Naive thymus-derived CD4-positive, alpha-beta T cell (primary cell): ENCODE data around the gene TMED4. TPM values are rescaled to one million over a fixed set of nuclear protein-coding genes. Genes with fewer than 3 reads are reported as not detected.
A peak's percentile ranks its signal among the peaks of the same experiment; 100 is the strongest.

Experiments
- ATAC-seq: fragments of 150-1000 bp; cut with Tn5 transposase; 2 replicates; pipeline ENCODE4 v1.10.0; 2021; ENCODE audit warnings: mild to moderate bottlenecking, moderate library complexity
- CTCF ChIA-PET: fragments of 350-600 bp; sonication (Branson Sonifier 250); formaldehyde crosslinking; loops from one replicate; lab custom pipeline; 2021; ENCODE audit warnings: antibody characterized with exemption; lab: Charles Lee
- POLR2A ChIA-PET: fragments of 350-600 bp; sonication (Branson Sonifier 250); formaldehyde crosslinking; loops from one replicate; lab custom pipeline; 2021; ENCODE audit warnings: antibody characterized with exemption, inconsistent platforms; lab: Charles Lee
- DNase-seq, 9 donors: peaks; one replicate each; pipeline versions ENCODE4 v3.0.0 to v3.0.0-alpha.2; 2020 to 2022; ENCODE audit warnings: mixed read lengths in 1 of 9
- H3K27ac ChIP-seq: one replicate; pipeline ENCODE4 v1.7.0; 2013; ENCODE audit warnings: mild to moderate bottlenecking, low read depth, low read length, moderate library complexity
- H3K27me3 ChIP-seq, 2 donors: one replicate each; pipeline ENCODE4 v1.7.0; 2013; ENCODE audit warnings: low read length in 2 of 2, mild to moderate bottlenecking in 2 of 2, moderate library complexity in 2 of 2; ENCODE audit not compliant: control insufficient read depth in 2 of 2, insufficient read depth in 2 of 2
- H3K36me3 ChIP-seq, 3 experiments: 1 replicate in 2 of 3; 2 replicates in 1 of 3; pipeline ENCODE4 v1.7.0; 2013; ENCODE audit warnings: low read length in 3 of 3, mild to moderate bottlenecking in 3 of 3, moderate library complexity in 1 of 3; ENCODE audit not compliant: insufficient read depth in 3 of 3, control insufficient read depth in 2 of 3
- H3K4me1 ChIP-seq, 2 donors: one replicate each; pipeline ENCODE4 v1.7.0; 2013; ENCODE audit warnings: low read length in 2 of 2, mild to moderate bottlenecking in 2 of 2, moderate library complexity in 1 of 2; ENCODE audit not compliant: control insufficient read depth in 2 of 2, insufficient read depth in 2 of 2
- H3K4me3 ChIP-seq: 2 replicates; pipeline ENCODE4 v1.7.0; 2013; ENCODE audit warnings: mild to moderate bottlenecking, low read length
- H3K9me3 ChIP-seq, 3 experiments: 1 replicate in 2 of 3; 2 replicates in 1 of 3; pipeline ENCODE4 v1.7.0; 2013; ENCODE audit warnings: low read length in 3 of 3; ENCODE audit not compliant: control insufficient read depth in 2 of 3
- H3K27ac Mint-ChIP-seq, 9 donors: one replicate each; pipeline ENCODE4 v1.8.0; 2020 to 2022; ENCODE audit warnings: mixed read lengths in 9 of 9, mild to moderate bottlenecking in 8 of 9, moderate library complexity in 5 of 9, inconsistent platforms in 2 of 9
- H3K27me3 Mint-ChIP-seq, 5 donors: one replicate each; pipeline ENCODE4 v1.8.0; 2021 to 2022; ENCODE audit warnings: mixed read lengths in 5 of 5, mild to moderate bottlenecking in 1 of 5
- H3K36me3 Mint-ChIP-seq, 5 donors: one replicate each; pipeline ENCODE4 v1.8.0; 2020 to 2022; ENCODE audit warnings: mixed read lengths in 5 of 5, mild to moderate bottlenecking in 3 of 5, inconsistent platforms in 1 of 5
- H3K4me1 Mint-ChIP-seq, 7 donors: one replicate each; pipeline ENCODE4 v1.8.0; 2020 to 2022; ENCODE audit warnings: mixed read lengths in 7 of 7, mild to moderate bottlenecking in 3 of 7, inconsistent platforms in 1 of 7
- H3K4me3 Mint-ChIP-seq, 10 donors: one replicate each; pipeline ENCODE4 v1.8.0; 2020 to 2022; ENCODE audit warnings: mild to moderate bottlenecking in 10 of 10, mixed read lengths in 10 of 10, moderate library complexity in 6 of 10, inconsistent platforms in 2 of 10
- H3K9me3 Mint-ChIP-seq, 11 donors: one replicate each; pipeline ENCODE4 v1.8.0; 2020 to 2022; ENCODE audit warnings: mixed read lengths in 11 of 11, mild to moderate bottlenecking in 4 of 11, inconsistent platforms in 1 of 11, moderate library complexity in 1 of 11
- intact Hi-C, 2 donors: fragments of 100-400 bp; cut with micrococcal nuclease; formaldehyde crosslinking; loops; one replicate each; pipeline ENCODE4 v1.15.1; 2023
- polyA plus RNA-seq, 2 donors: library from polyadenylated mRNA; unstranded; fragments of 300-500 nt; fragmentation: Illumina TruSeq; gene quantifications; one replicate each; pipeline ENCODE4 v1.2.3, GENCODE V29; 2021
- total RNA-seq, 6 experiments: library from RNA in 5 of 6; stranded (reverse) in 5 of 6; gene quantifications; 1 replicate in 5 of 6; 2 replicates in 1 of 6; pipeline ENCODE4 v1.2.3 and lab custom pipeline; 2021 to 2026

TMED4 gene
- total and polyA plus RNA-seq, 7 experiments from 2014 or later = 61.6 to 98.5 (median 93.7) TPM

GRCh38 chr7:44541028-44541869 lies 40.8 kb downstream of the TMED4 start, which contains the start of gene NPC1L1:
Gene NPC1L1 (minus strand): TSS chr7:44541330. CDS start chr7:44541259, 71 bp downstream.
- Histone ChIP-seq H3K4me1 (no peaks in the 10 kb centered on the region), H3K27ac (no peak within 1 kb of the TSS), H3K27me3 (no peaks in the 10 kb centered on the region), H3K4me3 (no peak within 1 kb of the TSS), H3K9me3 (no peaks in the 10 kb centered on the region), H3K36me3 (no peaks in the 10 kb centered on the region)
- no peaks in the 10 kb centered on the region for H3K27me3 Mint-ChIP-seq
- peaks cover 0 to 2% (median 0%) of the 10 kb centered on the region in 7 donors for H3K4me1 Mint-ChIP-seq
- POLR2A ChIA-PET = no interaction called here
- no peak within 1 kb of the TSS for H3K27ac Mint-ChIP-seq
- DNase-seq = no peak
- ATAC-seq = no peak
- H3K36me3 Mint-ChIP-seq = no peaks in the 10 kb centered on the region
- H3K4me3 Mint-ChIP-seq = no peak within 1 kb of the TSS
- intact Hi-C loops = no loop called here
- peaks cover 0 to 2% (median 0%) of the 10 kb centered on the region in 11 donors for H3K9me3 Mint-ChIP-seq
- CTCF ChIA-PET = no interaction called here

- Histone ChIP-seq H3K36me3 (no peaks in the 10 kb centered on the region), H3K4me3 (no peak overlapping the region), H3K27ac (no peak overlapping the region), H3K27me3 (no peaks in the 10 kb centered on the region), H3K9me3 (no peaks in the 10 kb centered on the region), H3K4me1 (no peaks in the 10 kb centered on the region)
- no peak overlapping the region for H3K27ac Mint-ChIP-seq
- ChIA-PET POLR2A (no interaction called here), CTCF (no interaction called here)
- H3K27me3 Mint-ChIP-seq = no peaks in the 10 kb centered on the region
- H3K4me3 Mint-ChIP-seq = no peak overlapping the region
- peaks cover 0 to 2% (median 0%) of the 10 kb centered on the region in 7 donors for H3K4me1 Mint-ChIP-seq
- peaks cover 0 to 2% (median 0%) of the 10 kb centered on the region in 11 donors for H3K9me3 Mint-ChIP-seq
- ATAC-seq (no peak), DNase-seq (no peak)
- intact Hi-C loops = no loop called here
- H3K36me3 Mint-ChIP-seq = no peaks in the 10 kb centered on the region
Observed at GRCh38 chr7:44540592-44541027, 41.4 kb downstream of the TMED4 start.

- no peaks in the 10 kb centered on the region for H3K36me3 ChIP-seq
- Mint-ChIP-seq H3K9me3 (peaks cover 0 to 2% (median 0%) of the 10 kb centered on the region in 11 donors), H3K4me1 (peaks cover 0 to 2% (median 0%) of the 10 kb centered on the region in 7 donors), H3K27ac (peak overlapping the region in 1 of 9 donors; percentile 32), H3K27me3 (no peaks in the 10 kb centered on the region), H3K4me3 (no peak overlapping the region), H3K36me3 (no peaks in the 10 kb centered on the region)
- no peaks in the 10 kb centered on the region for H3K4me1 ChIP-seq
- no peaks in the 10 kb centered on the region for H3K9me3 ChIP-seq
- ChIA-PET POLR2A (no interaction called here), CTCF (no interaction called here)
- no peak overlapping the region for H3K27ac ChIP-seq
- H3K27me3 ChIP-seq = no peaks in the 10 kb centered on the region
- ATAC-seq (no peak), DNase-seq (no peak)
- no peak overlapping the region for H3K4me3 ChIP-seq
- intact Hi-C loops = no loop called here
Observed at GRCh38 chr7:44539669-44540506, 42.1 kb downstream of the TMED4 start.

GRCh38 chr7:44538798-44539668 lies 43.0 kb downstream of the TMED4 start:
- Histone ChIP-seq H3K36me3 (no peaks in the 10 kb centered on the region), H3K27ac (no peak overlapping the region), H3K4me3 (no peak overlapping the region), H3K27me3 (no peaks in the 10 kb centered on the region), H3K4me1 (no peaks in the 10 kb centered on the region), H3K9me3 (no peaks in the 10 kb centered on the region)
- CTCF ChIA-PET = no interaction called here
- intact Hi-C loops = no loop called here
- Mint-ChIP-seq H3K27ac (peak overlapping the region in 1 of 9 donors; percentile 51), H3K4me3 (no peak overlapping the region), H3K9me3 (no peaks in the 10 kb centered on the region), H3K27me3 (no peaks in the 10 kb centered on the region), H3K36me3 (no peaks in the 10 kb centered on the region), H3K4me1 (peaks cover 0 to 2% (median 0%) of the 10 kb centered on the region in 7 donors)
- no peak for ATAC-seq
- POLR2A ChIA-PET = no interaction called here
- DNase-seq = no peak

GRCh38 chr7:44538093-44538797 lies 43.8 kb downstream of the TMED4 start:
- H3K4me1 Mint-ChIP-seq = peaks cover 0 to 2% (median 0%) of the 10 kb centered on the region in 7 donors
- no peaks in the 10 kb centered on the region for H3K36me3 ChIP-seq
- no peak for DNase-seq
- ATAC-seq = no peak
- H3K9me3 ChIP-seq = no peaks in the 10 kb centered on the region
- no peak overlapping the region for H3K27ac Mint-ChIP-seq
- H3K27ac ChIP-seq = no peak overlapping the region
- H3K36me3 Mint-ChIP-seq = no peaks in the 10 kb centered on the region
- intact Hi-C loops = no loop called here
- no peaks in the 10 kb centered on the region for H3K27me3 ChIP-seq
- H3K4me3 Mint-ChIP-seq = no peak overlapping the region
- no peaks in the 10 kb centered on the region for H3K27me3 Mint-ChIP-seq
- H3K4me1 ChIP-seq = no peaks in the 10 kb centered on the region
- H3K4me3 ChIP-seq = no peak overlapping the region
- no peaks in the 10 kb centered on the region for H3K9me3 Mint-ChIP-seq
- ChIA-PET POLR2A (no interaction called here), CTCF (no interaction called here)

- no peak overlapping the region for H3K27ac Mint-ChIP-seq
- H3K4me3 Mint-ChIP-seq = no peak overlapping the region
Observed at GRCh38 chr7:44537442-44537841, 44.6 kb downstream of the TMED4 start.

More at GRCh38 chr7:44537442-44537841, 44.6 kb downstream of the TMED4 start:
- Histone ChIP-seq H3K4me3 (no peak overlapping the region), H3K4me1 (no peaks in the 10 kb centered on the region), H3K27ac (no peak overlapping the region), H3K36me3 (no peaks in the 10 kb centered on the region), H3K27me3 (no peaks in the 10 kb centered on the region), H3K9me3 (no peaks in the 10 kb centered on the region)
- intact Hi-C loops = no loop called here
- Mint-ChIP-seq H3K9me3 (no peaks in the 10 kb centered on the region), H3K36me3 (no peaks in the 10 kb centered on the region), H3K4me1 (peaks cover 0 to 2% (median 0%) of the 10 kb centered on the region in 7 donors), H3K27me3 (no peaks in the 10 kb centered on the region)
- ChIA-PET CTCF (interaction anchor here (0.6 kb wide), 1 partner anchor 309 kb away, joined by 4 read pairs; no protein-coding TSS in a partner anchor), POLR2A (no interaction called here)
- no peak for ATAC-seq
- no peak for DNase-seq
